ENCODE data around the gene STK38L. TPM values are rescaled to one million over a fixed set of nuclear protein-coding genes. Genes with fewer than 3 reads are reported as not detected.
A peak's percentile ranks its signal among the peaks of the same experiment; 100 is the strongest.

The STK38L gene
- total and polyA plus RNA-seq, 2 of the 4 experiments (the other 2 are of a cell fraction) = 5.1 to 7.2 TPM

DNA sequence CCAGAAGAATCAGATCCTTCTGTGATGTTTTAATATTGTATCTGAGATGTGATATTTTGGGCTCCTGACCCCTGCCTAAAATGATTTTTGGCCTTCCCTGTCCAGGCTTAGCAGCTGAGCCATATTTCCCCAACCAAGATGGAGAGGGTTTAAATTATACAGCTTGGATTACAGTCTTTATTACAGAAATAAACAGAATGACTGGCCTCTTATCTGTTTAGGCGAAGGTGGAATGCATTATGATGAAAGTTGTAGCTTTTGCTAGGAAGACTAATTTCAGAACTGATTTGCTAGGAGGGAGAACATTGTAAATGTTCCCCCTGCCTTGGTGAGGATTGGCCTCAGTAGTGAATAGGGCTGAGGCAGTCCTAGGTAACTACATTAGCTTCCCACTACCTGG, 111.9 kb downstream of the STK38L start:
- H3K14ac ChIP-seq (replicated peaks; ENCODE audit: low read depth, low read length) = peak overlapping the region; percentile 45; the same call in 1 of the 2 replicates
- WGBS, 2 experiments (ENCODE audit: extremely low coverage in 2 of 2, insufficient read length in 1 of 2) = no CpG with 5 or more reads among the region's 1 CpG
- in situ Hi-C loops (cut with MboI; ENCODE audit: low sequenced_read_pairs) = no loop called here
- H2BK15ac ChIP-seq (ENCODE audit: low read depth, low read length) = 0 out of 3 replicates have a peak overlapping the region, but pooled peaks have one; percentile 23
- H3K4me2 ChIP-seq (ENCODE audit: low read depth, low read length) = peak overlapping the region; percentile 87
- peaks cover 35 to 63% of the 10 kb centered on the region in 2 experiments for H3K79me1 ChIP-seq (ENCODE audit: low read depth in 1 of 2, low read length in 2 of 2)
- POLR2A ChIA-PET (ENCODE audit: unreplicated experiment) = no interaction called here
- H4K8ac ChIP-seq (ENCODE audit: low read depth in 2 of 2, low read length in 2 of 2) = peak overlapping the region in 1 of 2 experiments; percentile 45; a peak in 2 of 4 replicates
- peak overlapping the region; percentile 79 for H2BK5ac ChIP-seq (ENCODE audit: low read depth, low read length, poor library complexity, severe bottlenecking)
- H4K5ac ChIP-seq (ENCODE audit: low read depth, low read length) = peak overlapping the region; percentile 98
- DNase-seq (peak; percentile 62), ATAC-seq (ENCODE audit: low read depth) (peak; percentile 90)
- no TSS peak for BruUV-seq (replicated peaks)
- intact Hi-C loops (cut with micrococcal nuclease) = no loop called here
- peak overlapping the region; percentile 97 for H3K18ac ChIP-seq (ENCODE audit: low read depth, low read length)
- H2BK120ac ChIP-seq (ENCODE audit: low read depth, low read length) = peak overlapping the region; percentile 48
- no peaks in the 10 kb centered on the region for H4K20me1 ChIP-seq (ENCODE audit: insufficient read depth, low read length)
- no peaks in the 10 kb centered on the region for H3K36me3 ChIP-seq (ENCODE audit: control insufficient read depth, insufficient read depth, low read length)
- dilution Hi-C loops (cut with HindIII; ENCODE audit: low sequenced_read_pairs, unreplicated experiment) = no loop called here
- peak overlapping the region; percentile 74 for H3K4ac ChIP-seq (ENCODE audit: low read depth, low read length)
- no peak overlapping the region for H3K9ac ChIP-seq (ENCODE audit: low read depth, low read length)
- 0 out of 2 replicates have a peak overlapping the region, but pooled peaks have one; percentile 6 for H3K23ac ChIP-seq (ENCODE audit: low read depth, low read length)
- H3K27me3 ChIP-seq (ENCODE audit: control insufficient read depth, insufficient read depth, low read length) = no peaks in the 10 kb centered on the region
- H3K4me1 ChIP-seq (ENCODE audit: control insufficient read depth, insufficient read depth, low read length) = peaks cover 15% of the 10 kb centered on the region
- no peak overlapping the region for H2AK9ac ChIP-seq (replicated peaks; ENCODE audit: low read depth, low read length, poor library complexity)
- CTCF ChIA-PET = no interaction called here
- H3K4me3 ChIP-seq (ENCODE audit: insufficient read depth, low read depth, low read length) = no peak overlapping the region
- H2AFZ ChIP-seq (replicated peaks; ENCODE audit: low read length, poor library complexity) = no peak overlapping the region
- H3K9me3 ChIP-seq (ENCODE audit: control insufficient read depth, insufficient read depth, low read length) = no peaks in the 10 kb centered on the region
- peak overlapping the region; percentile 72; the same call in 1 of the 2 replicates for H3K27ac ChIP-seq (ENCODE audit: insufficient read depth, low read length)
- peaks cover 9% of the 10 kb centered on the region for H3K9me1 ChIP-seq (ENCODE audit: insufficient read depth, low read length)
- H2BK20ac ChIP-seq (ENCODE audit: low read depth, low read length) = peak overlapping the region; percentile 68; the same call in 1 of the 2 replicates
- H4K91ac ChIP-seq (ENCODE audit: insufficient read depth, low read depth, low read length) = peak overlapping the region; percentile 4
- no peak overlapping the region for H3K56ac ChIP-seq (ENCODE audit: extremely low read depth, insufficient read depth, low read length)
- peak overlapping the region; percentile 33; the same call in 1 of the 2 replicates for H2AK5ac ChIP-seq (ENCODE audit: low read depth, low read length)
- TF ChIP-seq FOS (IDR thresholded peaks at IDR 0.05; ENCODE audit: low read depth, low read length) (peak; percentile 19; the same call in 1 of the 2 replicates), CEBPB (IDR thresholded peaks at IDR 0.05; ENCODE audit: low read depth, low read length) (peak; percentile 45; the same call in 1 of the 2 replicates)
- TF ChIP-seq, protein P1, sequence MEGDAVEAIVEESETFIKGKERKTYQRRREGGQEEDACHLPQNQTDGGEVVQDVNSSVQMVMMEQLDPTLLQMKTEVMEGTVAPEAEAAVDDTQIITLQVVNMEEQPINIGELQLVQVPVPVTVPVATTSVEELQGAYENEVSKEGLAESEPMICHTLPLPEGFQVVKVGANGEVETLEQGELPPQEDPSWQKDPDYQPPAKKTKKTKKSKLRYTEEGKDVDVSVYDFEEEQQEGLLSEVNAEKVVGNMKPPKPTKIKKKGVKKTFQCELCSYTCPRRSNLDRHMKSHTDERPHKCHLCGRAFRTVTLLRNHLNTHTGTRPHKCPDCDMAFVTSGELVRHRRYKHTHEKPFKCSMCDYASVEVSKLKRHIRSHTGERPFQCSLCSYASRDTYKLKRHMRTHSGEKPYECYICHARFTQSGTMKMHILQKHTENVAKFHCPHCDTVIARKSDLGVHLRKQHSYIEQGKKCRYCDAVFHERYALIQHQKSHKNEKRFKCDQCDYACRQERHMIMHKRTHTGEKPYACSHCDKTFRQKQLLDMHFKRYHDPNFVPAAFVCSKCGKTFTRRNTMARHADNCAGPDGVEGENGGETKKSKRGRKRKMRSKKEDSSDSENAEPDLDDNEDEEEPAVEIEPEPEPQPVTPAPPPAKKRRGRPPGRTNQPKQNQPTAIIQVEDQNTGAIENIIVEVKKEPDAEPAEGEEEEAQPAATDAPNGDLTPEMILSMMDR (conservative IDR thresholded peaks at IDR 0.05; ENCODE audit: low read depth, low read length) = no peak

Measured in IMR-90 (cell line).